GM21825 (cell line): Measurements from ENCODE around the gene SEL1L.
"Not testable (repeated sequence)": the region's sequence is repeated elsewhere in the genome, so short reads cannot be mapped to it uniquely, and the experiment has no call there.

Source experiments
- ATAC-seq: cut with Tn5 transposase; IDR thresholded peaks from one replicate; pipeline ENCODE4 v1.9.1; 2021; ENCODE audit warnings: mild to moderate bottlenecking, moderate library complexity; ENCODE audit not compliant: unreplicated experiment

SEL1L gene

DNA sequence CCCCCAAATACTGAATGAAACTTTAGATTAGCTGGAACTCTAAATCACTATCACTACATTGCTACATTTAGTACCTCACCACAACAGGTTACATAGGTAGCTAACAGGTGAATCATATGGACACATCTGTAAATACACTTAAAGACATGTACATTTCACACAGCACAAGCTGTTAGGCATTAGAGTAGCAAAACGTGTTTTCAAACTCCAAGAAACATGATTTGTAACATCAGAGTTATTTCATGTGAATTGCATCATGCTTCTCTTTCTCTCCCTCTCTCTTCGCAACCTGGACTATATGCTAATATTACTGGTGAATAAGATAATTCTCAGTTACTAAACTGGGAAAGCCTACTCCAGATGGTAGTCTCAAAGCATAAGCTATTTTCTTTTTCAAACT, 4.3 kb downstream of the SEL1L start:
- no peak for ATAC-seq

GRCh38 chr14:81525129-81525528, 8.5 kb downstream of the SEL1L start:
- ATAC-seq, result no peak

DNA sequence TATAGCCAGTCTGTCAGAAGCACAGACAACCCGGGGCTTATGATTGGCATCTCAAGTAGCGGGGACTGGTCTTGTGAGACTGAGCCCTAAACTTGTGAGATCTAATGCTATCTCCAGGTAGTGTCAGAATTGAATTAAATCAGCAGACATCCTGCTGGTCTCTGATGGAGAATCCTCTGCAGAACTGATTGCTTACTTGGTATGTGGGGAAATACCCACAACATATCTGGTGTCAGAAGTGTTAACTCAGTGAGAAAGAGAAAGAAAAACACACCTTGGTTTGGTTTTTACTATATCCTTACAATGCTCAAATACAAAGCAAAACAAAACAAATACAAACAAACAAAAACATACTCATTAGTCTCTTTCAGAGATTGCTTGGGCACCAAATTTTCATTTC, 10.0 kb downstream of the SEL1L start:
- ATAC-seq, result no peak

GRCh38 chr14:81523016-81523415, 10.6 kb downstream of the SEL1L start:
- ATAC-seq, result no peak

DNA sequence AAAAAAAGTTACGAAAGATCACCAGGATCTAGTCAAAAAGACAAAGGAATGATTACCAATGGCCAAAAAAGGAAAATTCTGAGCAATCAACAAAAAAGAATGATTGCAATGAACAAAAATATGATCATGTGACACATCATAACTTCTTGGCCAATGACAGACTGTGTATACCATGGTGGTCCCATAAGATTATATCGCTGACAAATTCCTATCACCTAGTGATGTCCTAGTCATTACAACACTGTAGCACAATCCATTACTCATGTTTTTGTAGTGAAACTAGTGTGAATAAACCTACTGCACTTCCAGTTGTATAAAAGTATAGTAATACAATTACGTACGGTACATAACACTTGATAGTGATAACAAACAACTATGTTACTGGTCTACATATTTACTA, 12.3 kb downstream of the SEL1L start:
- ATAC-seq, result no peak

GRCh38 chr14:81519200-81520011, 14.2 kb downstream of the SEL1L start:
- peak; percentile 82 for ATAC-seq

DNA sequence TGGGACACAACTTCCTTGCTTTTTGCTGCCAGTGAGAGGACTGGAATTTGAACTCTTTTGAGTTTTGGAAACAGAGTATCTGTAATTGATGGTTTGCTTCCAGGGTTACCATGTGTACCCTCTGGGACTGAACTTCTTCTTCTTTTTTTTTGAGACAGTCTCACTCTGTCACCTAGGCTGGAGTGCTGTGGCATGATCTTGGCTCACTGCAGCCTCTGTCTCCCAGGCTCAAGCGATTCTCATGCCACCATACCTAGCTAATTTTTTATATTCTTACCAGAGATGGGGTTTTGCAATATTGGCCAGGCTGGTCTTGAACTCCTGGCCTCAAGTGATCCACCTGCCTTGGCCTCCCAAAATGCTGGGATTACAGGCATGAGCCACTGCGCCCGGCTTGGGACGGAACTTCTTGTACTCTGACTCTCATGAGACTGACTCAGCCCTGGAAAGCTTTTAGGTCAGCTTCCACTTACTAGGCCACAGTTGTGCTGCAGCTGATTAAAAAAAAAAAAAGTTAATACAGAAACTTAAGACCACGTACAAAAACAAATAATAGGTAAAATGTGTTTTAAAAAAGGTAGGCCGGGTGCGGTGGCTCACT, 15.8 kb downstream of the SEL1L start:
- ATAC-seq, result no peak

- no peak for ATAC-seq
These were observed 16.5 kb downstream of the SEL1L start for GRCh38 chr14:81516986-81517797.

DNA sequence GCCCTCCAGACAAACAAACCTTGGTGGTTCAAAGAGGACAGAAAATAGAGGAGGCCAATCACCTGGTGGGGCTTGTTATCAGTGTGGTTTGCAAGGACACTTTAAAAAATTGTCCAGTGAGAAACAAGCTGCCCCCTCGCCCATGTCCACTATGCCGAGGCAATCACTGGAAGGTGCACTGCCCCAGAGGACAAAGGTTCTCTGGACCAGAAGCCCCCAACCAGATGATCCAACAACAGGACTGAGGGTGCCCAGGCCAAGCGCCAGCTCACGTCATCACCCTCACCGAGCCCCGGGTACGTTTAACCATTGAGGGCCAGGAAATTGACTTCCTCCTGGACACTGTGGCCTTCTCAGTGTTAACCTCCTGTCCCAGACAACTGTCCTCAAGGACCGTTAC, 17.7 kb downstream of the SEL1L start:
- not testable (repeated sequence) for ATAC-seq

- ATAC-seq, result not testable (repeated sequence)
These were observed 20.8 kb downstream of the SEL1L start for GRCh38 chr14:81512826-81513225.

GRCh38 chr14:81511111-81511904, 22.3 kb downstream of the SEL1L start:
- ATAC-seq, result no peak

DNA sequence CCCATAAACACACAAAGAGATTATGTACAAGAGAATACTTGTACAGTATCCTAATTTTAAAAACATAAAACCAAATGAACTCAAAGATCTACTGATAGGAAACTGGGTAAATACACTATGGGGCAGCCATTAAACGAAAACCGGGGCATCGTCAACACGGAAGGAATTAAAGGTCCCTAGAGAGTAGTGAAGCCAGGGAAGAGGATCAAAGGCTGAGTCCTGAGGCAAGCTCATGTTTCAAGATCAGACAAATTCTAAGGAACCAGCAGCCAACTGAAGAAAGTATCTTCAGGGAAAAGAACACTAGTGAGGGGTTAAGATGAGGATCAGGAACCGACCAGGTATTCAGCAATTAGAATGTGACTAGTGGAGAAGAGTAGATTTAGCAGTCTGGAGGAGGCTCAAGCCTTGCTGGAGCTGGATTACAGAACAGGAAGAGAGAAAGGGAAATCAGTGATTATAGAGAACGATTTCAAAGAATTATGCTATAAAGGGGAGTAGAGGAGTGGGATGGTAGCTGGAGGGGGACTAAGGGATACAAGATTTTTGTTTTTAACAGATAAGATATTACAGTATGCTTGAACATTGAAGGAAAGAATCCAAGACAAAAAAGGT, 23.7 kb downstream of the SEL1L start:
- ATAC-seq, result no peak

DNA sequence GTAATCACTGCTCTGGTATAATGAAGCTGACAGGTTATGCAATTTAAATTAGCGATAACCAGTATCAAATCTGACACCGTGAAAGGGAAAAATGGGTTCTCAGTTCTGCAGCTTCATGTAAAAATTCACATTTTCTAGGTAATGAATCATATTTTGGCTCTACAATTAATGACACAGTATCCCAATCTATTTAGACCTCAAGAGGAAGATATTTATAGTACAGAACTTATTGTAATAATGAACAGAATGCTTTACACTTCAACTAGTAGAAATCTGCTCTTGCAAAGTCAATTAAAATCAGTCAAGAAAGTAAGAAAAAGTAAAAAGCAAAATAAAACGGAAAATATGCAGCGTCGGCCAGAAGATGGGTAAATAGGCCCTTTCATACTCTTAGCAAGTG, 24.3 kb downstream of the SEL1L start:
- ATAC-seq, result no peak

DNA sequence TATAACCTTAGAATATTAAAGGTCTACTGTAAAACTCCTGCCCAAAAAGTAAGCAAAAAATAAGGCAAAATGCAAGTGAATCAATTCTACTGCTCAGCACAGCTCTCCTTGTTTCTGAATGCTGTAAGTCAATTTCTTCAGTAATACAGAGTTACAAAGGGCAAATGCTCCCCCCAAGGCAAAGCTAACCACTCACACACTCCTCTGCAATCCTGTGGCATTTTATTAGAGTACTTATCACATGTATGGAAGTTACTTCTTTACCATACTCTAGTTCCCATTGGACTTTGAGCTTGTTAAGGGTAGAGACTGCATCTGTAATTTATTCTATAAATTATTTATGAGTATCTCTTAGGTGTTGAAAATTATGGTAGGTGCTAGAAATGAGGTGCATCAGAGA, 27.2 kb downstream of the SEL1L start:
- no peak for ATAC-seq

GRCh38 chr14:81504864-81505263, 28.8 kb downstream of the SEL1L start:
- no peak for ATAC-seq

DNA sequence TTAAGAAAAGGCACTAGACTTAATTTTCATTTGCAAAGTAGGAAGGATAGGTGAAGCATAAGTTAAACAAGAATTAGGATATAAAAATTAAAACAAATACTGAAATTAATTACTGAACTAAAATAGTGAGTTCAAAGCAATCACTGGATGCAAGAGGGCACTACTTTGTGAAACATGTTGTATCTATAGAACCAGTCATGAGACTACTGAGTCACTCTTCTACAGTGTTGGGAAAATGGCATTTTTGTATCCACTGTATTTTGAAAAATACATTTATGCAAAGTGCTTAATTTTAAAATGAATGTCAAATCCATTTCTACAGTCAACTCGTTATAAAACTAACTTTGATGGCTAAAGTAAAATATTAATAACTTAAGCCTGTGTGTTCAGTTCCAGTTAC, 47.9 kb downstream of the SEL1L start:
- ATAC-seq, result no peak

GRCh38 chr14:81485372-81485771, 48.3 kb downstream of the SEL1L start:
- peak; percentile 64 for ATAC-seq

DNA sequence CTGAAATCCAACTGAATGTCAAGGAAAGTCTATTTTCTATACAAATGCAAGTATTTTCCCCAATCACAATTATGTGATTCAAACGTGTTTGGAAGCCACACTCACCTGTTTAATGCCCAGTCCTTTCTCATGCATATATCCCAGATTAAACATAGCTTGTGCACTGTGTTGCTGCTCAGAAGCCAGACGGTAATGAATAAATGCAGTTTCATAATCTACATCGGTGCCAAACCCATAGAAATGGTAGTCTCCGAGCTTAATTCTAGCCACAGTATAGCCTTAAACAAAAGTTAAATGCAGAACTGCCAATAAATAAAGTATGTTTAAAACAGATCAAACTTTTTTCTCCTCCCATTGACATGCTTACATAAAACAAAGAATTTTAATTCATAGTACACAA, 49.5 kb downstream of the SEL1L start:
- ATAC-seq, result no peak

GRCh38 chr14:81480741-81481140, 52.9 kb downstream of the SEL1L start:
- ATAC-seq, result no peak

DNA sequence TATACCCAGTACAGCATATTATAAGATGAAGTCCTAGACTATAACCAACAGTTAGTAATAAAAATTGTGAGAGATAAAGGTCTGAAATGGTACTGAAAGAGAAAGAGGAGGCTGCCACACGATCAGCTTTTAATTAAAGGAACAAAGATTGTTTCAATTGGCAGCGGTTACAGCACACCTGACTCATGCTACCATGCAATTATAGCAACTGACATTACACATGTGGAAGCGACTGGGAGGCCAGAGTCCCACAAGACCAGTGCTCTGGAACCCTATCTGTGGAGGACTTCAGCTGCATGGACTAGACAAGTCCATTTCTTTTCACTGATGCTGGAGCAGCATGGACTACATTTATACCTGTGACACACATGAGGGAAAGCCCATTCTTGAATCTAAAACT, 55.2 kb downstream of the SEL1L start:
- ATAC-seq, result no peak

DNA sequence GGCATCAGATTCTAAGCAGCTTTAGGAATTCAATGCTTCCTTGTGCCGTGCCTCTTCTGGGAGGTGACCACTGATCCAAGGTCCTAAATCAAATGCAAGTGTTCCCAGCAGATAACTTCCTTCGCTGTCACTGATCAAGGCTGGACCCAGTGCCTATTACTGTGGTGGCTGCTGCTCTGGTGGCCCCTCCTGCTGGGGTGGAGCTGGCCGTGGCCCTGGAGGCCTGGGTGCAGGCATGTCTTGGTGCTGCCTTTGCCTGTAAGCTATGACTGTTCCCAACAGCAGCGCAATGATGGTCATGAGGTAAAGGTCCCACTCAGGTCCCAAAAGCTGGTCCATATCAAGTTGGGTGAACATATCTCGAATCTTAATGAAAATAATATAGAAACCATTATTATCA, 56.8 kb downstream of the SEL1L start:
- ATAC-seq, result no peak
